ENCODE results near the gene ZCCHC2. TPM values are rescaled to one million over a fixed set of nuclear protein-coding genes. Genes with fewer than 3 reads are reported as not detected.

Gene ZCCHC2
- total RNA-seq, 1 experiment from 2014 or later, result 12.4 TPM

- H2BK20ac ChIP-seq (ENCODE audit: low read depth, low read length, poor library complexity, severe bottlenecking), result no peak overlapping the region
- WGBS (ENCODE audit: extremely low coverage, insufficient read length, low lambda C conversion rate), result no CpG with 5 or more reads among the region's 9 CpGs
- no peaks in the 10 kb centered on the region for H3K23me2 ChIP-seq (ENCODE audit: insufficient read length, low read depth, low read length, poor library complexity, severe bottlenecking)
- H3K27ac ChIP-seq (ENCODE audit: insufficient read length, low read depth, low read length), result no peak overlapping the region
- no peak overlapping the region for H2AFZ ChIP-seq (ENCODE audit: low read length)
- no peak overlapping the region for H2AK5ac ChIP-seq (ENCODE audit: insufficient read length, low read length)
- TF ChIP-seq CTCF (conservative IDR thresholded peaks at IDR 0.05), result no peak
- Mint-ChIP-seq H3K27me3 (ENCODE audit: low read depth) (no peaks in the 10 kb centered on the region), H3K4me1 (peaks cover 3 to 5% of the 10 kb centered on the region in 2 experiments; a peak in 2 of 4 replicates), H3K9me3 (no peaks in the 10 kb centered on the region), H3K27ac (no peak overlapping the region), H3K4me3 (no peak overlapping the region), H3K36me3 (ENCODE audit: insufficient read depth in 1 of 3, low read depth in 3 of 3) (peaks cover 12 to 44% (median 28%) of the 10 kb centered on the region in 3 experiments)
- no peak overlapping the region for H4K91ac ChIP-seq (ENCODE audit: insufficient read length, low read depth, low read length)
- H3K23ac ChIP-seq (ENCODE audit: insufficient read length, low read depth, low read length), result no peak overlapping the region
- no peaks in the 10 kb centered on the region for H3K79me1 ChIP-seq (ENCODE audit: insufficient read depth, low read depth, low read length, poor library complexity, severe bottlenecking)
- H4K8ac ChIP-seq (replicated peaks; ENCODE audit: insufficient read length, low read depth, low read length), result no peak overlapping the region
- no peak overlapping the region for H3K4ac ChIP-seq (ENCODE audit: low read depth, low read length)
- H3K4me2 ChIP-seq (ENCODE audit: insufficient read depth, insufficient read length, low read length), result no peak overlapping the region
- H3K9ac ChIP-seq (ENCODE audit: extremely low read depth, insufficient read length, low read length), result no peak overlapping the region
- no peak overlapping the region for H3K18ac ChIP-seq (ENCODE audit: insufficient read length, low read depth, low read length)
- DNase-seq, result no peak
- H3K27me3 ChIP-seq (ENCODE audit: insufficient read depth, low read length), result no peaks in the 10 kb centered on the region
- H2BK12ac ChIP-seq (ENCODE audit: insufficient read length, low read depth, low read length), result no peak overlapping the region
- no peak overlapping the region for H3K14ac ChIP-seq (ENCODE audit: insufficient read depth, low read length)
- H3T11ph ChIP-seq (ENCODE audit: low read length), result no peak overlapping the region
- no peak overlapping the region for H2BK5ac ChIP-seq (ENCODE audit: insufficient read length, low read length)
- no peaks in the 10 kb centered on the region for H3K79me2 ChIP-seq (ENCODE audit: insufficient read depth, low read length)
- no peak overlapping the region for H3K56ac ChIP-seq (ENCODE audit: insufficient read length, low read depth, low read length)
- no peaks in the 10 kb centered on the region for H3K9me3 ChIP-seq (ENCODE audit: control insufficient read depth, low read depth, low read length)
- H2BK15ac ChIP-seq (ENCODE audit: low read depth, low read length), result no peak overlapping the region
- H4K5ac ChIP-seq (ENCODE audit: insufficient read length, low read depth, low read length), result no peak overlapping the region
- no peaks in the 10 kb centered on the region for H3K4me1 ChIP-seq (ENCODE audit: insufficient read depth, low read length)
- H2BK120ac ChIP-seq (ENCODE audit: low read depth, low read length, poor library complexity, severe bottlenecking), result no peak overlapping the region
- no peaks in the 10 kb centered on the region for H4K20me1 ChIP-seq (ENCODE audit: control insufficient read depth, insufficient read depth, insufficient read length)
Measured at GRCh38 chr18:62576271-62576670, 53.4 kb downstream of the ZCCHC2 start.

All from H9 (cell line).